ENCODE results near the gene DAD1.
A peak's percentile ranks its signal among the peaks of the same experiment; 100 is the strongest.

The DAD1 gene

DNA sequence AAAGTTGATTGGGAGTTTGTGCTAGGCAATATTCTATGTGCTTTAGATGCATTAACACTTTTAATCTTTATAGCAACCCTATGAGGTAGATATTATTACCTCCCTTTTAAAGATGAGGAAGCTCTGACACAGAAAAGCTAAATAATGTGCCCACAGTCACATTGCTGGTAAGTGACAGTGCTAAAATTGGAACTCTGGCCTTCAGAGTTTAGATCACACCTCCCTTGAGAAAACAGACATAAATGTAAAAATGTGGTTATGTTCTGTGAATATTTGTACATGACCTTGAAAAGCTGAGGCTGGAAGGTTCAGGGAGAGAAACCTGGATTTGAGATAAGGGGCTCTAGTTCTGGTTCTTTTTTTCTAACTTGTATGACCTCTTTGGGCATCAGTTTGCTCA lies 11.0 kb upstream of the DAD1 start:
- H3K36me3 ChIP-seq (replicated peaks in 1 of 2; ENCODE audit: control insufficient read depth in 2 of 2, insufficient read depth in 2 of 2, low read length in 2 of 2) = peaks cover 17 to 21% of the 10 kb centered on the region in 2 donors
- no peak overlapping the region for H2AFZ ChIP-seq (ENCODE audit: low read length)
- no peak overlapping the region for H2AK5ac ChIP-seq (ENCODE audit: low read depth, low read length)
- H3K4me1 ChIP-seq (ENCODE audit: control insufficient read depth in 2 of 2, insufficient read depth in 1 of 2, low read depth in 1 of 2, low read length in 2 of 2) = peaks cover 4 to 6% of the 10 kb centered on the region in 2 donors
- H3K27me3 ChIP-seq (ENCODE audit: control insufficient read depth in 3 of 3, insufficient read depth in 3 of 3, low read depth in 1 of 3, low read length in 3 of 3) = peaks cover 0 to 27% (median 0%) of the 10 kb centered on the region in 3 experiments
- no peak overlapping the region for H3K4ac ChIP-seq (ENCODE audit: low read length)
- no peak overlapping the region for H3K9ac ChIP-seq (ENCODE audit: low read depth, low read length, poor library complexity)
- DNase-seq (ENCODE audit: low spot score) = no peak
- H3K27ac ChIP-seq (replicated peaks; ENCODE audit: low read length) = no peak overlapping the region
- H3K4me2 ChIP-seq (ENCODE audit: insufficient read depth, low read length, poor library complexity, severe bottlenecking) = no peak overlapping the region
- H2BK120ac ChIP-seq (ENCODE audit: low read depth, low read length) = no peak overlapping the region
- no peak overlapping the region for H2BK12ac ChIP-seq (ENCODE audit: low read length)
- no peak overlapping the region for H3K14ac ChIP-seq (ENCODE audit: low read length)
- H2BK5ac ChIP-seq (ENCODE audit: low read length) = no peak overlapping the region
- no peaks in the 10 kb centered on the region for H3K9me3 ChIP-seq (replicated peaks in 1 of 2; ENCODE audit: control insufficient read depth in 2 of 2, insufficient read depth in 1 of 2, low read depth in 1 of 2, low read length in 2 of 2)
- H3K79me1 ChIP-seq (ENCODE audit: low read depth, low read length) = no peaks in the 10 kb centered on the region
- H3K4me3 ChIP-seq (ENCODE audit: low read length in 2 of 2) = no peak overlapping the region
- H4K91ac ChIP-seq (ENCODE audit: low read depth, low read length, poor library complexity) = no peak overlapping the region
- H2BK15ac ChIP-seq (ENCODE audit: low read length) = no peak overlapping the region
- no peak overlapping the region for H4K8ac ChIP-seq (ENCODE audit: low read depth, low read length)
- H3K18ac ChIP-seq (ENCODE audit: low read length) = no peak overlapping the region
- H3K23ac ChIP-seq (ENCODE audit: low read depth, low read length, poor library complexity) = no peak overlapping the region

DNA sequence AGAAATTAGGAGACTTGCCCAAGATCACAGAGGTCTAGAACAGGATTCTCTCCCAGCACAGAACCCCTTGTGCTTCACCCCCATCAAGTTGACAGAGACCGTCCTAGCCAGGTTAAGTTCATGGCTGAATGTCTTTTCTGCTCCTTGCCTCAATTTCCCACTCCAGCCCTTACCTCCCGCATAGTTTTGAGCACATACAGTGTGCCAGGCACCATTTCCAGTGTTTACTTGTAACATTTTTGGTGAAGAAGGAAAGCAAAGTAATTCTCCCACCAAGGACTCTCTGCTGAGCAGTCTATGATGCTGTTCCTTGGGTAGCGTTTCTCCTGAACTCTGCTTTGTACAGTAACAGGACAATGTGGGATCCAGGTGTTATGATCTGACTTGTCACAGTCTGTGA lies 10.3 kb upstream of the DAD1 start:
- H2BK15ac ChIP-seq (ENCODE audit: low read length) = no peak overlapping the region
- no CpG with 5 or more reads among the region's 3 CpGs for WGBS, 2 donors (ENCODE audit: extremely low coverage in 2 of 2, insufficient read length in 2 of 2, insufficient replicate concordance in 1 of 2)
- H3K36me3 ChIP-seq (replicated peaks in 1 of 2; ENCODE audit: control insufficient read depth in 2 of 2, insufficient read depth in 2 of 2, low read length in 2 of 2) = peaks cover 15 to 17% of the 10 kb centered on the region in 2 donors
- H3K27ac ChIP-seq (replicated peaks; ENCODE audit: low read length) = no peak overlapping the region
- no peak overlapping the region for H3K23ac ChIP-seq (ENCODE audit: low read depth, low read length, poor library complexity)
- H2BK5ac ChIP-seq (ENCODE audit: low read length) = no peak overlapping the region
- no peak overlapping the region for H2AK5ac ChIP-seq (ENCODE audit: low read depth, low read length)
- DNase-seq (ENCODE audit: low spot score) = no peak
- no peak overlapping the region for H4K8ac ChIP-seq (ENCODE audit: low read depth, low read length)
- no peak overlapping the region for H3K4ac ChIP-seq (ENCODE audit: low read length)
- H2BK12ac ChIP-seq (ENCODE audit: low read length) = no peak overlapping the region
- H3K9ac ChIP-seq (ENCODE audit: low read depth, low read length, poor library complexity) = no peak overlapping the region
- no peak overlapping the region for H3K14ac ChIP-seq (ENCODE audit: low read length)
- H3K4me2 ChIP-seq (ENCODE audit: insufficient read depth, low read length, poor library complexity, severe bottlenecking) = no peak overlapping the region
- H2AFZ ChIP-seq (ENCODE audit: low read length) = no peak overlapping the region
- no peaks in the 10 kb centered on the region for H3K9me3 ChIP-seq (replicated peaks in 1 of 2; ENCODE audit: control insufficient read depth in 2 of 2, insufficient read depth in 1 of 2, low read depth in 1 of 2, low read length in 2 of 2)
- H3K4me3 ChIP-seq (ENCODE audit: low read length in 2 of 2) = peak overlapping the region in 1 of 2 donors; percentile 87
- no peak overlapping the region for H2BK120ac ChIP-seq (ENCODE audit: low read depth, low read length)
- no peak overlapping the region for H4K91ac ChIP-seq (ENCODE audit: low read depth, low read length, poor library complexity)
- peaks cover 4 to 6% of the 10 kb centered on the region in 2 donors for H3K4me1 ChIP-seq (ENCODE audit: control insufficient read depth in 2 of 2, insufficient read depth in 1 of 2, low read depth in 1 of 2, low read length in 2 of 2)
- H3K79me1 ChIP-seq (ENCODE audit: low read depth, low read length) = no peaks in the 10 kb centered on the region
- no peak overlapping the region for H3K18ac ChIP-seq (ENCODE audit: low read length)
- H3K27me3 ChIP-seq (ENCODE audit: control insufficient read depth in 3 of 3, insufficient read depth in 3 of 3, low read depth in 1 of 3, low read length in 3 of 3) = peaks cover 0 to 34% (median 0%) of the 10 kb centered on the region in 3 experiments

DNA sequence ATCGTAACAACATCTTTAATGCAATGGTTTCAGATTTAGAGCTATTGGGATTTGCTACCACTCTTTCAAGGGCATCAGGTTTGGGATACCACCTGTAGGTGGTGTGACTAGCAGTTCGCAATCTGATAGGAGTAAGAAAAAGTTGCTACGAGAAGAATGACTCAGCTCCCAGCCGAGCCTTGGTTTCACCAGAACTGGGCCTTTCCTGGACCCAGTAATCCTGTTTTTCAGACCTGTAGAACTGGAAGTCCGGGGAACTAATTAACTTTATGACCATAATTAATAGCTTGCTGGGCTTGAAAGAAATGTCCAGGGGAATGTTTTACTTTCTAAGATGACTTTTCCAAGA lies 9.8 kb upstream of the DAD1 start:
- Histone ChIP-seq H3K23ac (ENCODE audit: low read depth, low read length, poor library complexity) (no peak overlapping the region), H3K27me3 (ENCODE audit: control insufficient read depth in 3 of 3, insufficient read depth in 3 of 3, low read depth in 1 of 3, low read length in 3 of 3) (peaks cover 0 to 38% (median 0%) of the 10 kb centered on the region in 3 experiments), H3K79me1 (ENCODE audit: low read depth, low read length) (no peaks in the 10 kb centered on the region), H4K91ac (ENCODE audit: low read depth, low read length, poor library complexity) (no peak overlapping the region), H3K18ac (ENCODE audit: low read length) (no peak overlapping the region), H3K4ac (ENCODE audit: low read length) (no peak overlapping the region), H3K4me1 (ENCODE audit: control insufficient read depth in 2 of 2, insufficient read depth in 1 of 2, low read depth in 1 of 2, low read length in 2 of 2) (peaks cover 4 to 6% of the 10 kb centered on the region in 2 donors), H2BK15ac (ENCODE audit: low read length) (no peak overlapping the region), H3K36me3 (replicated peaks in 1 of 2; ENCODE audit: control insufficient read depth in 2 of 2, insufficient read depth in 2 of 2, low read length in 2 of 2) (peaks cover 14 to 17% of the 10 kb centered on the region in 2 donors), H3K27ac (replicated peaks; ENCODE audit: low read length) (peak overlapping the region; percentile 53), H2BK5ac (ENCODE audit: low read length) (peak overlapping the region; percentile 43), H3K14ac (ENCODE audit: low read length) (no peak overlapping the region), H3K4me3 (ENCODE audit: low read length in 2 of 2) (peak overlapping the region; percentile 87 to 92), H4K8ac (ENCODE audit: low read depth, low read length) (no peak overlapping the region), H2AK5ac (ENCODE audit: low read depth, low read length) (no peak overlapping the region), H2BK12ac (ENCODE audit: low read length) (no peak overlapping the region), H3K9me3 (replicated peaks in 1 of 2; ENCODE audit: control insufficient read depth in 2 of 2, insufficient read depth in 1 of 2, low read depth in 1 of 2, low read length in 2 of 2) (no peaks in the 10 kb centered on the region), H2AFZ (ENCODE audit: low read length) (peak overlapping the region; percentile 97), H3K4me2 (ENCODE audit: insufficient read depth, low read length, poor library complexity, severe bottlenecking) (peak overlapping the region; percentile 74), H2BK120ac (ENCODE audit: low read depth, low read length) (no peak overlapping the region), H3K9ac (ENCODE audit: low read depth, low read length, poor library complexity) (no peak overlapping the region)
- DNase-seq (ENCODE audit: low spot score) = no peak
- no CpG with 5 or more reads among the region's 5 CpGs for WGBS, 2 donors (ENCODE audit: extremely low coverage in 2 of 2, insufficient read length in 2 of 2, insufficient replicate concordance in 1 of 2)

DNA sequence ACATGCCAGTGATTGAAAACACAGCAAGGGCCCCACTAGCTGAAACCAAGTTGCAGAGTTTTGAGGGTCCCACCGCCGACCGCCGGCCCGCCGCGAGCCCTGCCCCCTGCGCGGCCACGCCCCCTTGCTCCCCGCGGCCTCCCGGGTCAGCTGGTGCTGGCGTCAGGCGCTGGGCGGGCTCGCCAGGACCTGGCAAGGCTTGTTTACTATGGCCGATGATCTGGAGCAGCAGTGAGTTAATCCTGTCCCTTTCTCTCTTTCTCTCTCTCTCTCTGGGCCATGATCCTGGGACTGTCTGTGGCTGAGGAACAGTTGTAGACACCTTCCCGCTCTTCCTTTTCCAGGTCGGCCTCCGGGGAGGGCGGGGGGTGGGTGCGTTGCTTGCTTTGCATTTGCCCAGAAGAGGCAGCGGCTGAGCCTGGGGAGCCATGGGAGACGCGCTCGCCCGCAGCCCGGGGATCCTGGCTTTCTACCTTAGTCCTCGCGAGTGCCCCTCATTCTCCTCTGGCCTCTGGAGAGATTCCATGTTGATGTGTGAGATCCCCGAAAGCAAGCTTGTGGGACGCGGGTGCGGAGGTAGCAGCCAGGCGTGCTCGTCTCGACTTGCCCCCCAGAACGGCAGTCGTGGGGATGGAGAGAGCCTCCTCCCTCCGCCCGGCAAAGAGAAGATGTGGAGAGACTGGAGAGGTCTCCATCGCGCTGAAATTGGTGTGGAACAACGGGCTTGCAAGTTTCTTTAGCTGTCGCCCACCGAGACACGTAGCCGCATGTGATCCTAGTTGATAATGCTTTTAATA lies 9.3 kb upstream of the DAD1 start, which contains the start of gene ABHD4:
Gene ABHD4, plus strand, starts transcription at position 202 of the 797 bp plus-strand sequence. Its CDS starts 7 bp downstream, at position 209.
- Histone ChIP-seq H3K79me1 (ENCODE audit: low read depth, low read length) (no peaks in the 10 kb centered on the region), H4K91ac (ENCODE audit: low read depth, low read length, poor library complexity) (no peak within 1 kb of the TSS), H2AFZ (ENCODE audit: low read length) (peak within 1 kb of the TSS; percentile 97), H2BK12ac (ENCODE audit: low read length) (no peak within 1 kb of the TSS), H3K27ac (replicated peaks; ENCODE audit: low read length) (peak within 1 kb of the TSS; percentile 53), H3K9me3 (replicated peaks in 1 of 2; ENCODE audit: control insufficient read depth in 2 of 2, insufficient read depth in 1 of 2, low read depth in 1 of 2, low read length in 2 of 2) (no peaks in the 10 kb centered on the region), H4K8ac (ENCODE audit: low read depth, low read length) (no peak within 1 kb of the TSS), H3K27me3 (ENCODE audit: control insufficient read depth in 3 of 3, insufficient read depth in 3 of 3, low read depth in 1 of 3, low read length in 3 of 3) (peaks cover 0 to 44% (median 0%) of the 10 kb centered on the region in 3 experiments), H3K9ac (ENCODE audit: low read depth, low read length, poor library complexity) (peak within 1 kb of the TSS; percentile 91), H2AK5ac (ENCODE audit: low read depth, low read length) (no peak within 1 kb of the TSS), H3K23ac (ENCODE audit: low read depth, low read length, poor library complexity) (no peak within 1 kb of the TSS), H2BK15ac (ENCODE audit: low read length) (peak within 1 kb of the TSS; percentile 60), H3K36me3 (replicated peaks in 1 of 2; ENCODE audit: control insufficient read depth in 2 of 2, insufficient read depth in 2 of 2, low read length in 2 of 2) (peaks cover 11 to 12% of the 10 kb centered on the region in 2 donors), H2BK5ac (ENCODE audit: low read length) (peak within 1 kb of the TSS; percentile 43), H3K4me3 (ENCODE audit: low read length in 2 of 2) (peak within 1 kb of the TSS; percentile 87 to 92), H3K4me1 (ENCODE audit: control insufficient read depth in 2 of 2, insufficient read depth in 1 of 2, low read depth in 1 of 2, low read length in 2 of 2) (peaks cover 4 to 6% of the 10 kb centered on the region in 2 donors), H3K4me2 (ENCODE audit: insufficient read depth, low read length, poor library complexity, severe bottlenecking) (peak within 1 kb of the TSS; percentile 74), H3K14ac (ENCODE audit: low read length) (no peak within 1 kb of the TSS), H3K4ac (ENCODE audit: low read length) (peak within 1 kb of the TSS; percentile 31), H2BK120ac (ENCODE audit: low read depth, low read length) (no peak within 1 kb of the TSS), H3K18ac (ENCODE audit: low read length) (peak within 1 kb of the TSS; percentile 89)
- no CpG with 5 or more reads among the region's 49 CpGs for WGBS, 2 donors (ENCODE audit: extremely low coverage in 2 of 2, insufficient read length in 2 of 2, insufficient replicate concordance in 1 of 2)
- DNase-seq (ENCODE audit: low spot score) = peak; percentile 73
